Panc1 (cell line): Measurements from ENCODE around the gene SOX5.

Experiments
- POLR2AphosphoS5 ChIP-seq: IDR thresholded peaks from 2 replicates; pipeline ENCODE4 v1.6.1; 2012; ENCODE audit warnings: mild to moderate bottlenecking, low read depth, low read length, moderate library complexity
- SIN3A ChIP-seq: IDR thresholded peaks from 2 replicates; pipeline ENCODE4 v1.6.1; 2012; ENCODE audit warnings: low read depth, mild to moderate bottlenecking, low read length, moderate library complexity, borderline replicate concordance; ENCODE audit not compliant: insufficient read depth
- TCF7L2 ChIP-seq: IDR thresholded peaks from 2 replicates; pipeline ENCODE4 v1.6.1; 2011; ENCODE audit warnings: mild to moderate bottlenecking, low read depth, low read length, inconsistent platforms
- TF ChIP-seq, protein P1 (sequence below): fragments of 450-650 bp; IDR thresholded peaks from 2 replicates; pipeline ENCODE4 v1.5.1; 2017; ENCODE audit warnings: mild to moderate bottlenecking

- TF ChIP-seq, protein P1, sequence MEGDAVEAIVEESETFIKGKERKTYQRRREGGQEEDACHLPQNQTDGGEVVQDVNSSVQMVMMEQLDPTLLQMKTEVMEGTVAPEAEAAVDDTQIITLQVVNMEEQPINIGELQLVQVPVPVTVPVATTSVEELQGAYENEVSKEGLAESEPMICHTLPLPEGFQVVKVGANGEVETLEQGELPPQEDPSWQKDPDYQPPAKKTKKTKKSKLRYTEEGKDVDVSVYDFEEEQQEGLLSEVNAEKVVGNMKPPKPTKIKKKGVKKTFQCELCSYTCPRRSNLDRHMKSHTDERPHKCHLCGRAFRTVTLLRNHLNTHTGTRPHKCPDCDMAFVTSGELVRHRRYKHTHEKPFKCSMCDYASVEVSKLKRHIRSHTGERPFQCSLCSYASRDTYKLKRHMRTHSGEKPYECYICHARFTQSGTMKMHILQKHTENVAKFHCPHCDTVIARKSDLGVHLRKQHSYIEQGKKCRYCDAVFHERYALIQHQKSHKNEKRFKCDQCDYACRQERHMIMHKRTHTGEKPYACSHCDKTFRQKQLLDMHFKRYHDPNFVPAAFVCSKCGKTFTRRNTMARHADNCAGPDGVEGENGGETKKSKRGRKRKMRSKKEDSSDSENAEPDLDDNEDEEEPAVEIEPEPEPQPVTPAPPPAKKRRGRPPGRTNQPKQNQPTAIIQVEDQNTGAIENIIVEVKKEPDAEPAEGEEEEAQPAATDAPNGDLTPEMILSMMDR = no peak
- TF ChIP-seq POLR2AphosphoS5 (no peak), SIN3A (no peak), TCF7L2 (no peak)
These were observed 398.7 kb downstream of the SOX5 start for GRCh38 chr12:23550753-23551152.
